Measurements from ENCODE around the gene IER5.
A peak's percentile ranks its signal among the peaks of the same experiment; 100 is the strongest.
"Not testable (repeated sequence)": the region's sequence is repeated elsewhere in the genome, so short reads cannot be mapped to it uniquely, and the experiment has no call there.

The IER5 gene

DNA sequence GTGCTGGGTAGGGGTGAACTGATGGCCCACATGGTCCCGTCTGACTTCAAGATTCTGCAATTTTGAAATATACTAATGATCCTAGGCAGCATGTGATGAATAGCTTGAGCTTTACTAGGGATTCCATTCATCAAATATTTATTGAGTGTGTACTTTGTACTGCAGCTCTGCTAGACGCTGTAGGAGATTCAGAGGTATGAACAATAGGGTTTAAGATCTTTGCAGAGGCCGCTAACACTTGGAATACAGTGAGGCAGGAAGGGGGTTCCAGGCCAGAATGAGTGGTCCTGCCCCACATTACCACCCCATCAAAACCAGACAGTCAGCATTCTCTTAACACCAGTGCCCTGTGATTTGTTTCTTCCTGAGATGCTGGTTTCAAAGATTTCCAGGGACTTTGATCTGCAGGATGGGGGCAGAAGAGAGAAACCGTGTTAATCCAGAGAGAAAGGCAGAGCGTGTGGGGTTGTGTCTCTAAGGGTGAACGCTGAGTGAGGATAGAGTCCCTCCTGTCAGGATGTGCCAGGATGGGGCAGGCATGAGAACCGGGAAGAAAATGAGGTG, 19.9 kb downstream of the IER5 start:
- Mint-ChIP-seq H3K36me3 (no peaks in the 10 kb centered on the region), H3K4me1 (peaks cover 38 to 76% of the 10 kb centered on the region in 2 donors), H3K27ac (no peak overlapping the region), H3K9me3 (no peaks in the 10 kb centered on the region), H3K27me3 (no peaks in the 10 kb centered on the region), H3K4me3 (no peak overlapping the region)
- no peak for DNase-seq
- ATAC-seq (replicated peaks) = no peak

DNA sequence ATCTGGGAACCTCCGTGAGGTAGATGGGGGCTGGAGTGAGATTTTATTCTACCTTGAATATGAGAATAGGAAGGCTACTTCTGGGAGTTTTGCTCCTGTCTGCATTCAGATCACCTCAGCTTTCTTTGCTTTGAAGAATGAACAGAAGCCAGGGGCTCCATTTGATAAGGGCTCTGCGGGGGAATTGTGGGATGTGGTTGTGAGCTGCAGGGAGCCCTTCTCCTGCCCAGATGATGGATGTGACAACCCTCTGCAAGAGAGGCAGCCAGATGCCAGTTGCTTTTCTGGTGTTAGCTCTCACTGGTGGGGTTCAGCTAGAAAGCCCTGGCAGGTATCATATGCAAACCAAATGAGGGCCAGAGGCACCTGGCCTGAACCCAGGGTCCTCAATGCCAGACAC, 21.5 kb downstream of the IER5 start:
- Mint-ChIP-seq H3K4me3 (no peak overlapping the region), H3K4me1 (peaks cover 37 to 70% of the 10 kb centered on the region in 2 donors), H3K9me3 (no peaks in the 10 kb centered on the region), H3K27ac (no peak overlapping the region), H3K27me3 (no peaks in the 10 kb centered on the region), H3K36me3 (no peaks in the 10 kb centered on the region)
- no peak for ATAC-seq (replicated peaks)
- no peak for DNase-seq

DNA sequence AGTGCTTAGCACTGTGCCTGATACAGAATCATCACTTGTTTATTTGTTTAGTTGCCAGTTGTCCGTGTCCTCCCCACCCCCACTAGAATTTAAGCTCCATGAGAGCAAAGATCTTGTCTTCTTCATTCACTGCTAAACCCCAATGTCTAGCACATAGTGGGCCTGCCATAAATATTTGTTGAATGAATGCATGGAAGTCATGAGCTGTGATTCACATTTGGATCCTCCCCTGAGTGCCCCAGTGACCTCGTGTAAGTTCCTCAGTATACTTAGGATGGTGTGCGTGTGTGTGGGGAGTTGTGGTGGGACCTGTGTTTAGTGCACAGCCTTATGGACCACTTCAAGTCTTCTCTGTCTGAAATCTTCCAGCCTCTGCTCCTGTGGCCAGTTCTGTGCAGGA, 23.1 kb downstream of the IER5 start:
- DNase-seq = no peak

DNA sequence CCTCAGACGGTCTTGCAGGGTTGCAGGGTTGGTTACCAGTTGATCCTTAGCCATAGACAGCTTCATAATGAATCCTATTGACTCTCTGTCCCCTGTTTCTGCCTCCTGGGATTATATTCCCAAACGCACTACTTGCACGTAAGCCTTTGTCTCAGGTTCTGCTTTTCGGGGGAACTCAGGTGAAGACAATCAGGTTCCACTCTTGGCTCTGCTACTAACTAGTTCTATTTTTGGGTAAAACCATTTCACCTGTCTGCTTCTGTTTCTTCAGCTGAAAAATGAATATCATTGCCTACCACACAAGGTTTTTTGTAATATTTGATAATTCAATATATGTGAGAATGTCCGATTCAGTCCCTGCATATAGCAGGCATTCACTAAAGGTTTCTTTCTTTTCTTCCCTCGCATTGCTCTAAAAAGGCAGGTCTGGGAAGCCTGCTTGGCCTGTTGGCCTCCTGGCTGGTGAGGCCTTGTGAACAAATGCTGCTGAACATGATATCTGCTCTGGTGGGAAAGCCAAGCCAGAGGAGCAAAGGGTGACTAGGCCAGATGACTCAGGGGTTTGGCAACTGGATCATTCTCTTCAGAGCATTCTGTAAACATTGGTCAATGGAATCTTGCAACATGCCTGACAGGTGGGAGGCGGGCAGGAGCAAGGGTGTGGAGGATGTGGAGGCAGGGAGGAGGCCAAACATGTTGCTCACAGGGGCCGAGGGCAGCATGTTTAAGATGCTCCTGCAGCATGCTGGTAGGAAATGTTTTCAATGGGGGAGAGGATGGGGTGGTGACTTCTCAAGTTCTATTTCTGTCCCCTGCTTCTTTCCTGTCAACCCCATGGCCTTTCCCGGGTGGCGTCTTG, 23.8 kb downstream of the IER5 start:
- Mint-ChIP-seq H3K27ac (peak overlapping the region; percentile 26), H3K9me3 (no peaks in the 10 kb centered on the region), H3K27me3 (no peaks in the 10 kb centered on the region), H3K36me3 (no peaks in the 10 kb centered on the region), H3K4me3 (peak overlapping the region in 1 of 2 donors; percentile 40), H3K4me1 (peaks cover 29 to 57% of the 10 kb centered on the region in 2 donors)
- ATAC-seq (replicated peaks) (no peak), DNase-seq (no peak)

More for the DNA sequence above, 23.1 kb downstream of the IER5 start:
- H3K9me3 Mint-ChIP-seq = no peaks in the 10 kb centered on the region
- H3K36me3 Mint-ChIP-seq = no peaks in the 10 kb centered on the region
- peaks cover 32 to 64% of the 10 kb centered on the region in 2 donors for H3K4me1 Mint-ChIP-seq
- ATAC-seq (replicated peaks) = no peak
- peak overlapping the region; percentile 20 for H3K27ac Mint-ChIP-seq
- no peak overlapping the region for H3K4me3 Mint-ChIP-seq
- H3K27me3 Mint-ChIP-seq = no peaks in the 10 kb centered on the region

DNA sequence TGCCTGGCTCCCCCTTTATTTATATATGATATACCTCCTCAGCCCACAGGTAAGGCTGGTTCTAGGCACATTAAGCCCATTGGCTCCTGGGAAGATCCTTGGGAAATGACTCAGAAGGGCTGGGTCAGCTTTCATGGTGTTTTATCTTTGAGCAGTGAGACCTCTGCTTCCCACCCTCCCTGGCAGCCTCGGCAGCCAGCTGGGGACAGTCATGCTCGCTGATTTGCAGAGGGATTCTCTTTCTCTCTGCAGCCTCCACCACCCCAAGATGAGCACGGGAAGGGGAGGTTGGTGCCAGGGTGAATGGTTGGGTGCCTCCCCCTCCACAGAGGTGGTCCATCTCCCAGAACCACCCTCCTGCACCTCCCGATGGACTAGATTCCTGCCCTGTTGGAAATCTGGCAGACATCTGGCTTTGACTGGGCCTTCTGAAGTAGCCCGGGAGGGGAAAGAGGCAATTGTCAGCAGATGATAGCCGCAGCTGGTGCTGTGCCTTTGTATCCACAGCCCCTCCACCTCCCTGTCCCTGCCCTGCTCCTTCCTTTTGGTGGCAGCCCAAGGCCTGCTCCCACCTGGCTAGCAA, 24.6 kb downstream of the IER5 start:
- DNase-seq = no peak
- no peaks in the 10 kb centered on the region for H3K36me3 Mint-ChIP-seq
- H3K27me3 Mint-ChIP-seq = no peaks in the 10 kb centered on the region
- no peak overlapping the region for H3K4me3 Mint-ChIP-seq
- peaks cover 26 to 50% of the 10 kb centered on the region in 2 donors for H3K4me1 Mint-ChIP-seq
- ATAC-seq (replicated peaks) = no peak
- no peaks in the 10 kb centered on the region for H3K9me3 Mint-ChIP-seq
- no peak overlapping the region for H3K27ac Mint-ChIP-seq

DNA sequence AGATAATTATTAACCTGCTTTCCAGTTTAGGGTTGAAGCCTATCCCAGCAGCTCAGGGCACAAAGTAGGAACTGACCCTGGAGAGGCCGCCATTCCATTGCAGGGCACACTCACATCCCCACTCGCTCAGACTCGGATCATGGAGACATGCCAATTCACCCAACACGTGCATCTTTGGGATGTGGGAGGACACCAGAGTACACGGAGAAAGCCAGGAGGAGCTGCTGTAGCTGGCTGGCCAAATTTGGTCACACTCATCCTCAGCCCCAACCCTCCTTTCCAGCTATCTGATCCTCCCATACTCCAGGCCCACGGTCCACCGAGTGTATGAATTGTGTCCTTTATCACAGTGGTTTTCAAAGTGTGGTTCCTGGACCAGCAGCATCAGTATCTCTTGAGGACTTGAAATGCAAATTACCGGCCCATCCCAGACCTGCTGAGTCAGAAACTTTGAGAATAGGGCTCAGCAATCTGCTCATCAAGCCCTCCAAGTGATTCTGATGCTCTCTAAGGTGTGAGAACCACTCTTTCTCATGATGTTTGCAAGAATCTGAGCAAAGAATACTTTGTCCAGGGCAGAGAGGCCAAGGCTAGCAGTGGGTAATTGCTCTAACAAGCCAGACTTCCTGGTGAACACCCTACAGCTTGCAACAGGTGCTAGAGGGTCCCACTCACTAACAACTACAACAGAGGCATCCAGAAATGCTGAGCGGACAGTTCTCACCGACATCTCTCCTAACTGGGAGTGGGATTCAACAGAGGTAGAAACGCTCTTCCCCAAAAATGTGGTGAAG, 26.3 kb downstream of the IER5 start:
- Mint-ChIP-seq H3K27ac (no peak overlapping the region), H3K4me1 (peaks cover 33 to 58% of the 10 kb centered on the region in 2 donors), H3K36me3 (no peaks in the 10 kb centered on the region), H3K4me3 (no peak overlapping the region), H3K9me3 (no peaks in the 10 kb centered on the region), H3K27me3 (no peaks in the 10 kb centered on the region)
- DNase-seq (no peak), ATAC-seq (replicated peaks) (no peak)

DNA sequence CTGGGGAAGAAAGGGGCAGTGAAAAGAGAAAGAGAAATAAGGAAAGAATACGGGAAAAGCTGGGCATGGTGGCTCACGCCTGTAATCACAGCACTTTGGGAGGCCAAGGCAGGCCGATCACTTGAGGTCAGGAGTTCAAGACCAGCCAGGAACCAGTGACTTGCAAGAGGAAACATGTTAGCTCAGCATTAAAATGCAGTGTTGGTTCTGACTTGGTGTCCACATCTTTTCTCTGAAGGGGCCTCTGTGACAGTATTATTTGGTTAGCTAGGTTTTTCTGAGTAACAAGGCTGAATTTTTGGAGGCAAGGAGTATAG, 26.8 kb downstream of the IER5 start:
- no peaks in the 10 kb centered on the region for H3K27me3 Mint-ChIP-seq
- no peak overlapping the region for H3K27ac Mint-ChIP-seq
- DNase-seq = no peak
- no peaks in the 10 kb centered on the region for H3K36me3 Mint-ChIP-seq
- no peaks in the 10 kb centered on the region for H3K9me3 Mint-ChIP-seq
- no peak overlapping the region for H3K4me3 Mint-ChIP-seq
- H3K4me1 Mint-ChIP-seq = peaks cover 34 to 58% of the 10 kb centered on the region in 2 donors
- ATAC-seq (replicated peaks) = no peak

DNA sequence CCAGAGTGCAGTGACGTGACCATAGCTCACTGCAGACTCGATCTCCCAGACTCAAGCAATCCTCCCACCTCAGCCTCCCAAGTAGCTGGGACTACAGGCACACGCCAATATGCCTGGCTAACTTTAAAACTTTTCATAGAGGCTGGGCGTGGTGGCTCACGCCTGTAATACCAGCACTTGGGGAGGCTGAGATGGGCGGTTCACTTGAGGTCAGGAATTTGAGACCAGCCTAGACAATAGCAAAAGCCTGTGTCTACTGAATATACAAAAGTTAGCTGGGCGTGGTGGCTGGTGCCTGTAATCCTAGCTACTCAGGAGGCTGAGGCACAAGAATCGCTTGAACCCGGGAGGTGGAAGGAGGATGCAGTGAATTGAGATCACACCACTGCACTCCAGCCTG, 27.5 kb downstream of the IER5 start:
- not testable (repeated sequence) for H3K27ac Mint-ChIP-seq; H3K9me3 Mint-ChIP-seq; H3K4me3 Mint-ChIP-seq; DNase-seq; H3K27me3 Mint-ChIP-seq; H3K36me3 Mint-ChIP-seq; ATAC-seq (replicated peaks)
- H3K4me1 Mint-ChIP-seq = peaks cover 34 to 61% of the 10 kb centered on the region in 2 donors

DNA sequence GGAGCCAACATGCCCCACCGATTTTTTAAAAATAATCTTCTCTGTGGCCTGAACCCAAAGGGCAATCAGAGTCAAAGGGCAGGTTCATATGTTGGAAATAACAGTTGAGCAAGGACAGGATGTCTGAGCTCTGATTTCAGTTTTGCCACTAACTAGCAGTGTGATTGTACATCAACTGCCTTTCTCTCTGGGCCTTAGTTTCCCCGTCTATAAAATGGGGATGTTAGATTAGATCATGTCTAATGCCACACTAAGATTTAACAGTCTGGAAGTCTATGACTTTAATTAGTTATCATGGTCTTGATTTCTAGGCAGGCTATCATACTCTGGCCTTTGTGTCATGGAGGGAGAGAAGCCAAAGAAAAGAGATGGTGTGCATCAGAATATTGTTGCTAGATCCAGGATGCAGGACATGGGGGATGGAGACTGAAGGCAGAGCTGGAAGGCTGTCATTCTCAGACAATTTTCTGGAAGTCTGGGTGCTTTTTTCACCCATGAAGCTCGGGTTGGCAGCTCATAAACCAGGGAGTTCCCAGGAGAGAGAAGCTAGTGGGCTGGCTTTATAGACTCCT, 28.4 kb downstream of the IER5 start:
- Mint-ChIP-seq H3K27ac (no peak overlapping the region), H3K9me3 (no peaks in the 10 kb centered on the region), H3K4me3 (no peak overlapping the region), H3K36me3 (no peaks in the 10 kb centered on the region), H3K4me1 (peaks cover 28 to 55% of the 10 kb centered on the region in 2 donors), H3K27me3 (no peaks in the 10 kb centered on the region)
- ATAC-seq (replicated peaks) (no peak), DNase-seq (no peak)

DNA sequence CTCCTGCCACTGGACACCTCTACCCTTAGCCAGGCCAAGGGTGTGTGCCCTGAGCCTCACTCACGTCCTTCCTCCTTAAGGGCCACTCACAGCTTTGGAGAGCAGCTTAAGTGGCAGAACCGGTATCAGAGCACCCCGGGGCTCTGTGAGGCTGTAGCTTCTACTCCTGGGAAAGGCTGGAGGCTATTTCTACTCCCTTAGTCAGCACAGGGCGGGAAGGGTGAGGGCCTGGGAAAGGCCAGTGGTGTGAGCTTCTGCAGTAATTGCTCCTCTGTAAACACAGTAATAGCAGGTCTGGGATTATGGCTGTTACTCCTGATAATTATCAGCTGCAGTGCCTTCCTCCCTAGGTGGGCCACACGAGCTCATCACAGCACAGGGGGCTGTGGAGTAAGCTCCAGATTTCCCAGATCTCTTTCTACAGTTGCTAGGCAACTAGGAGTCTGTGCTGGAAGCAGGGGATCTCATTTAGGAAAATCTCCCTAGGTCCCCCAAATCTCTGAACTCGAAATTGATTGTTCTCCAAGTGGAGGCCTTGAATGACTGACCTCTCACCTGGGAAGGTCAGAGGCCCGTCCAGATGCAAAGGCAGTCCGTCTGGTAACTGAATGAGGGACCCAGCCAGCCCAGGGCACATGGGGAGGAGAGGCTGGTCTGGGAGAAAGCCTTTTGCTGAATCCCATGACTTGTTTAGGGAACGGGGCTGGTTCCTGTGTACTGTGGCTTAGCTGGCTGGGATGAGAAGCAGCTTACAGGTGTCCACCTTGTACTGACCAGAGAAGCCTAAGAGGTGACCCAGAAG, 29.3 kb downstream of the IER5 start:
- Mint-ChIP-seq H3K27me3 (no peaks in the 10 kb centered on the region), H3K36me3 (no peaks in the 10 kb centered on the region), H3K4me1 (peaks cover 27 to 51% of the 10 kb centered on the region in 2 donors), H3K9me3 (no peaks in the 10 kb centered on the region), H3K4me3 (no peak overlapping the region), H3K27ac (no peak overlapping the region)
- ATAC-seq (replicated peaks) (no peak), DNase-seq (no peak)

DNA sequence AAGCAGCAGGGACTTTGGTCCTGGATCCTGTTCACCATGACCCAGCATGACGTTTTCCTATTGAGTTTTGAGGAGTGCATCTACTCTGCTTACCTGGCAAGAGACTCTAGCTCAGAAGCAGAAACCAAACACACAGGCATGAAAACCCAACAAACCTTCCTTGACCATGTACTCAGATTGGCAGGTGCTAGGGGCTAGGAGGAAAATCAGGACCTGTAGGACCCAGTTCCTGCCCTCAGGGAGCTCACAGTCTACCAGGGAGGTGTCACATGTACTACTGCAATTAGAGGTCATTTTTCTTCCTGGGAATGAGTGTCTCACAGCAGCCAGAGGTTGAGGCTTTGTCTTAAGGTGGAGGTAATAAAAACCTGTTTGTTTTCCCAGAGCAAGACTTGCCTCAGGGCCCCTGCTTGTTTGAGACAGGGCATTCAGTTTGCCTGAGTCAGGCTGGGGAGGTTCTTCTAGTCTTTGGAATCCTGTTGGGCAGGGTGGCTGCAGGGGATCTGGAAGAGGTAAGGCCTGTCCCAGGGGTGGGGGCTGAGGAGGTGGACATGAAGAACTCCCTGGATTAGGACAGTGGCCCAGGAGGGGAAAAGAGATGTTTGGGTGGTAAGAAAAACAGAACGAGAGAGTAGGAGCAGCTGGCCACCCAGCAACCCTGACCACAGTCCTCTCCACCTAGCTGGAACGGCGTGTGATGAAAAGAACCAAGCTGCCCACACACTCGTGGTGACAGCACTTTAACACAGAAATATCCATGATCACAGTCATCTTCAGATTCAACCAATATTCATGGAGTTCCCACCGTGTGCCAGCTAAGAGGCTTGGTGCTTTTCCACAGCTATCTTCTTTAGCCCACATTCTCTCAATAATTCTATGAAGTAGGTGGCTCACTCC, 30.8 kb downstream of the IER5 start:
- Mint-ChIP-seq H3K36me3 (no peaks in the 10 kb centered on the region), H3K4me1 (peaks cover 26 to 54% of the 10 kb centered on the region in 2 donors), H3K9me3 (no peaks in the 10 kb centered on the region), H3K27me3 (no peaks in the 10 kb centered on the region), H3K27ac (peak overlapping the region; percentile 25), H3K4me3 (no peak overlapping the region)
- DNase-seq (no peak), ATAC-seq (replicated peaks) (no peak)

DNA sequence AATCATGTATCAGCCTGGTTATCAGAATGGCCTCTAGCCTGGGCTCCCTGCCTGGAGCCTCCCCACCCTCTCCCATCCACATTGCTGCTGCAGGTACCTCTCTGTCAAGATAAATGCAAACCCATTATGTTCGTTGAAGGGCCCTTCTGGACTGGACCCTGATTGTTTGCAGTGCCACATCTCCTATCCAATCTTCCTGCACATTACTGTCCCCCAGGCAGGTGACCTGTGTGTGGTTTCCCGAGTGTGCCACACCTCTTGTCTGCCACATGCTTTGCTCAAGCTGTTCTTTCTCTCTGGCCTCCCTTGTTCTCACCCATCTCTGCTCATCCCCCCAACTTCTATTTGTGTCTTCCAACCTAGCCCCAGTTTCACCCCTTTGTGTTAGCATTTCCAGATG, 32.4 kb downstream of the IER5 start:
- ATAC-seq (replicated peaks) (no peak), DNase-seq (no peak)
- no peaks in the 10 kb centered on the region for H3K9me3 Mint-ChIP-seq
- no peaks in the 10 kb centered on the region for H3K36me3 Mint-ChIP-seq
- H3K27ac Mint-ChIP-seq = peak overlapping the region; percentile 3
- H3K4me3 Mint-ChIP-seq = no peak overlapping the region
- H3K27me3 Mint-ChIP-seq = no peaks in the 10 kb centered on the region
- peaks cover 31 to 59% of the 10 kb centered on the region in 2 donors for H3K4me1 Mint-ChIP-seq

DNA sequence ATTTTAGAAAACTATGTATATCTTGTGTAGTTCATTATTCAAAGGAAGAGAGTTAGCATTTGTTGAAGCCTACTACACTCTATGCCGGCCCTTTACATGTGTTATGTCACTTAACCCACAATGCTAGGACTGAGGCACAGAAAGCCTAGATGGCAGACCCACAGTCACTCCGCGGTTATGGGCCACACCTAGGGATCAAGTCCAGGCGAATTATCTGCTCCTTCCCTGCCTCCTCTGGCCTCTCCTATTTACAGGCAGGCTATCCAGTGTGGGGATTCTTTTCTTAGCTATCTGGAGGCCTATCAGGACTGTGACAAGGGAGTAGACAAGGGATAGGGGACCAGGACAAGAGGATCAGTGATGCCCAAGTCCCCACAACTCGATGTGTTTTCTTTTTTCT, 33.0 kb downstream of the IER5 start:
- H3K9me3 Mint-ChIP-seq = no peaks in the 10 kb centered on the region

More for the DNA sequence above, 33.0 kb downstream of the IER5 start:
- Mint-ChIP-seq H3K36me3 (no peaks in the 10 kb centered on the region), H3K27ac (no peak overlapping the region), H3K27me3 (no peaks in the 10 kb centered on the region), H3K4me3 (no peak overlapping the region), H3K4me1 (peaks cover 34 to 65% of the 10 kb centered on the region in 2 donors)
- ATAC-seq (replicated peaks) (no peak), DNase-seq (no peak)

Data from stimulated activated naive B cell treated with anti-CD40 and anti-IgM and Interleukin-4, amounts not matched to agents 10 μg/mL and 1 μg/mL and 100 μg/mL, for 72 hours (primary cell).